Adipocyte (in vitro differentiated cells): ENCODE results near the gene RPS6KA5.
"Not testable (repeated sequence)": the region's sequence is repeated elsewhere in the genome, so short reads cannot be mapped to it uniquely, and the experiment has no call there.

Experiments
- DNase-seq: peaks from one replicate; pipeline ENCODE4 v3.0.0-alpha.2; 2015; ENCODE audit warnings: low read depth
- H3K27me3 ChIP-seq: replicated peaks from 2 replicates; pipeline ENCODE4 v1.7.0; 2013; ENCODE audit warnings: mild to moderate bottlenecking, low read length, moderate library complexity; ENCODE audit not compliant: control insufficient read depth, insufficient read depth
- H3K36me3 ChIP-seq: 2 replicates; pipeline ENCODE4 v1.7.0; 2013; ENCODE audit warnings: low read length, mild to moderate bottlenecking, moderate library complexity; ENCODE audit not compliant: control insufficient read depth, insufficient read depth, severe bottlenecking
- H3K4me1 ChIP-seq: 2 replicates; pipeline ENCODE4 v1.7.0; 2013; ENCODE audit warnings: mild to moderate bottlenecking, low read length, moderate library complexity; ENCODE audit not compliant: control insufficient read depth, insufficient read depth
- H3K4me3 ChIP-seq: 2 replicates; pipeline ENCODE4 v1.7.0; 2013; ENCODE audit warnings: mild to moderate bottlenecking, low read length, moderate library complexity
- H3K9ac ChIP-seq: 2 replicates; pipeline ENCODE4 v1.7.0; 2013; ENCODE audit warnings: mild to moderate bottlenecking, low read length, moderate library complexity
- H3K9me3 ChIP-seq: 2 replicates; pipeline ENCODE4 v1.7.0; 2013; ENCODE audit warnings: mild to moderate bottlenecking, low read length, moderate library complexity; ENCODE audit not compliant: control insufficient read depth

RPS6KA5 gene

GRCh38 chr14:91022622-91023028, 37.8 kb downstream of the RPS6KA5 start:
- not testable (repeated sequence) for H3K27me3 ChIP-seq, H3K9me3 ChIP-seq, H3K4me1 ChIP-seq, H3K36me3 ChIP-seq
- H3K9ac ChIP-seq: peak overlapping the region; percentile 57
- peak overlapping the region; percentile 80 for H3K4me3 ChIP-seq
- DNase-seq: peak; percentile 60

GRCh38 chr14:91021991-91022621, 38.3 kb downstream of the RPS6KA5 start:
- Histone ChIP-seq H3K9me3 (no peaks in the 10 kb centered on the region), H3K27me3 (no peaks in the 10 kb centered on the region), H3K4me3 (peak overlapping the region; percentile 80), H3K36me3 (no peaks in the 10 kb centered on the region), H3K4me1 (no peaks in the 10 kb centered on the region), H3K9ac (peak overlapping the region; percentile 57)
- peak; percentile 57 for DNase-seq

- DNase-seq: no peak
- H3K36me3 ChIP-seq: no peaks in the 10 kb centered on the region
- H3K4me1 ChIP-seq: no peaks in the 10 kb centered on the region
- H3K9me3 ChIP-seq: no peaks in the 10 kb centered on the region
- H3K4me3 ChIP-seq: no peak overlapping the region
- no peaks in the 10 kb centered on the region for H3K27me3 ChIP-seq
- H3K9ac ChIP-seq: no peak overlapping the region
Observed at GRCh38 chr14:91021115-91021514, 39.3 kb downstream of the RPS6KA5 start.

- no peaks in the 10 kb centered on the region for H3K4me1 ChIP-seq
- no peaks in the 10 kb centered on the region for H3K36me3 ChIP-seq
- no peaks in the 10 kb centered on the region for H3K27me3 ChIP-seq
- DNase-seq: no peak
- H3K9me3 ChIP-seq: no peaks in the 10 kb centered on the region
- no peak overlapping the region for H3K9ac ChIP-seq
- no peak overlapping the region for H3K4me3 ChIP-seq
Observed at GRCh38 chr14:91019673-91020072, 40.8 kb downstream of the RPS6KA5 start.

- no peak for DNase-seq
- H3K9me3 ChIP-seq: no peaks in the 10 kb centered on the region
- no peak overlapping the region for H3K4me3 ChIP-seq
- H3K9ac ChIP-seq: no peak overlapping the region
- no peaks in the 10 kb centered on the region for H3K27me3 ChIP-seq
- H3K36me3 ChIP-seq: no peaks in the 10 kb centered on the region
- no peaks in the 10 kb centered on the region for H3K4me1 ChIP-seq
Observed at GRCh38 chr14:91018481-91018880, 42.0 kb downstream of the RPS6KA5 start.

GRCh38 chr14:91016800-91017410, 43.5 kb downstream of the RPS6KA5 start:
- Histone ChIP-seq H3K27me3 (no peaks in the 10 kb centered on the region), H3K9me3 (no peaks in the 10 kb centered on the region), H3K36me3 (no peaks in the 10 kb centered on the region), H3K9ac (no peak overlapping the region), H3K4me3 (no peak overlapping the region), H3K4me1 (peaks cover under 1% of the 10 kb centered on the region)
- DNase-seq: no peak

- H3K4me1 ChIP-seq: peaks cover 3% of the 10 kb centered on the region
- no peaks in the 10 kb centered on the region for H3K36me3 ChIP-seq
- no peak overlapping the region for H3K9ac ChIP-seq
- H3K4me3 ChIP-seq: no peak overlapping the region
- no peak for DNase-seq
- H3K9me3 ChIP-seq: no peaks in the 10 kb centered on the region
- no peaks in the 10 kb centered on the region for H3K27me3 ChIP-seq
Observed at GRCh38 chr14:91015435-91015834, 45.0 kb downstream of the RPS6KA5 start.

GRCh38 chr14:91012045-91012444, 48.4 kb downstream of the RPS6KA5 start:
- H3K9me3 ChIP-seq: no peaks in the 10 kb centered on the region
- peak overlapping the region; percentile 21 for H3K9ac ChIP-seq
- no peaks in the 10 kb centered on the region for H3K27me3 ChIP-seq
- H3K4me1 ChIP-seq: peaks cover 20% of the 10 kb centered on the region
- H3K36me3 ChIP-seq: no peaks in the 10 kb centered on the region
- no peak for DNase-seq
- H3K4me3 ChIP-seq: peak overlapping the region; percentile 66

- Histone ChIP-seq H3K9me3 (no peaks in the 10 kb centered on the region), H3K4me3 (no peak overlapping the region), H3K36me3 (no peaks in the 10 kb centered on the region), H3K9ac (no peak overlapping the region), H3K4me1 (peaks cover 20% of the 10 kb centered on the region), H3K27me3 (no peaks in the 10 kb centered on the region)
- no peak for DNase-seq
Observed at GRCh38 chr14:91010153-91010533, 50.3 kb downstream of the RPS6KA5 start.

GRCh38 chr14:91009501-91010152, 50.8 kb downstream of the RPS6KA5 start:
- no peaks in the 10 kb centered on the region for H3K9me3 ChIP-seq
- H3K4me3 ChIP-seq: no peak overlapping the region
- no peaks in the 10 kb centered on the region for H3K27me3 ChIP-seq
- H3K4me1 ChIP-seq: peaks cover 20% of the 10 kb centered on the region
- H3K36me3 ChIP-seq: no peaks in the 10 kb centered on the region
- H3K9ac ChIP-seq: no peak overlapping the region
- DNase-seq: no peak

- Histone ChIP-seq H3K4me3 (no peak overlapping the region), H3K9ac (no peak overlapping the region), H3K4me1 (peaks cover 20% of the 10 kb centered on the region), H3K9me3 (no peaks in the 10 kb centered on the region), H3K36me3 (no peaks in the 10 kb centered on the region), H3K27me3 (no peaks in the 10 kb centered on the region)
- DNase-seq: no peak
Observed at GRCh38 chr14:91008759-91009409, 51.6 kb downstream of the RPS6KA5 start.
